K562 (cell line): Measurements from ENCODE around the gene RNASEH2A. TPM values are rescaled to one million over a fixed set of nuclear protein-coding genes. Genes with fewer than 3 reads are reported as not detected.

Source experiments
- BCL6 ChIP-seq: fragments of 250-450 bp; sonication (Bioruptor Pico); IDR thresholded peaks from 2 replicates; pipeline ENCODE4 v1.4.0; 2020
- C11orf30 ChIP-seq: fragments of 450-650 bp; IDR thresholded peaks from 2 replicates; pipeline ENCODE4 v1.6.1; 2016; ENCODE audit warnings: low read depth, mild to moderate bottlenecking
- CBFA2T3 ChIP-seq: fragments of 450-650 bp; IDR thresholded peaks from 2 replicates; pipeline ENCODE4 v1.6.1; 2017
- CHAMP1 ChIP-seq: fragments of 450-650 bp; IDR thresholded peaks from 2 replicates; pipeline ENCODE4 v1.6.1; 2016; ENCODE audit warnings: mild to moderate bottlenecking
- CTBP1 ChIP-seq: fragments of 450-650 bp; IDR thresholded peaks from 2 replicates; pipeline ENCODE4 v1.6.1; 2016; ENCODE audit warnings: borderline replicate concordance
- CTCF ChIP-seq, 3 experiments: IDR thresholded peaks in 2 of 3; conservative IDR thresholded peaks in 1 of 3; 2 replicates each; pipeline ENCODE4 v1.5.1; 2011 to 2012; ENCODE audit warnings: low read length in 3 of 3, mild to moderate bottlenecking in 3 of 3, control low read depth in 2 of 3, improper control_type of control experiment in 1 of 3, inconsistent platforms in 1 of 3, low read depth in 1 of 3, mixed read lengths in 1 of 3, moderate library complexity in 1 of 3; ENCODE audit not compliant: insufficient read depth in 2 of 3
- GTF2E2 ChIP-seq: fragments of 200-800 bp; sonication (Bioruptor generic); IDR thresholded peaks from 2 replicates; pipeline ENCODE4 v1.6.1; 2016; ENCODE audit warnings: missing genetic modification characterization, missing compliant biosample characterization
- HOMEZ ChIP-seq: fragments of 250-450 bp; sonication (Bioruptor Pico); IDR thresholded peaks from 2 replicates; pipeline ENCODE4 v1.4.0; 2020; ENCODE audit warnings: mild to moderate bottlenecking, moderate library complexity
- MEF2A ChIP-seq: IDR thresholded peaks from 2 replicates; pipeline ENCODE4 v1.6.1; 2011; ENCODE audit warnings: low read depth, mild to moderate bottlenecking, low read length, moderate library complexity; ENCODE audit not compliant: control insufficient read depth
- RBM17 ChIP-seq: fragments of 200-400 bp; formaldehyde crosslinking; IDR thresholded peaks from 2 replicates; pipeline ENCODE4 v1.6.1; 2017; ENCODE audit warnings: low read depth, mild to moderate bottlenecking, low read length, borderline replicate concordance
- SAP30 ChIP-seq: fragments of 200-600 bp; sonication (generic); IDR thresholded peaks from 2 replicates; pipeline ENCODE4 v1.6.1; 2012; ENCODE audit warnings: borderline replicate concordance, low read depth, mild to moderate bottlenecking, moderate library complexity, low read length, control low read depth, inconsistent platforms; ENCODE audit not compliant: insufficient read depth, poor library complexity, severe bottlenecking
- THRAP3 ChIP-seq: fragments of 450-650 bp; IDR thresholded peaks from 2 replicates; pipeline ENCODE4 v1.6.1; 2016; ENCODE audit warnings: mild to moderate bottlenecking, inconsistent platforms, borderline replicate concordance
- ZNF143 ChIP-seq: sonication (generic); formaldehyde crosslinking; IDR thresholded peaks from 2 replicates; pipeline ENCODE4 v1.9.0; 2022; ENCODE audit warnings: mild to moderate bottlenecking, missing genetic modification reagents
- ZNF766 ChIP-seq: fragments of 200-800 bp; sonication (Bioruptor generic); conservative IDR thresholded peaks from 2 replicates; pipeline ENCODE4 v1.6.1; 2016; ENCODE audit warnings: missing genetic modification characterization, missing compliant biosample characterization
- polyA plus RNA-seq, 8 experiments: library from polyadenylated mRNA; depleted of rRNA in 4 of 8; stranded (reverse) in 5 of 8; unstranded in 3 of 8; fragments of >200 nt; fragmentation: Nextera tagmentation in 2 of 8; fragmentation: Illumina TruSeq in 1 of 8; extraction: Ambion mirVana in 2 of 8; extraction: Trizol in 1 of 8; gene quantifications; 2 replicates each; pipeline versions ENCODE4 v1.2.1 to v1.2.3, GENCODE V29; 2011 to 2014; ENCODE audit warnings: inconsistent platforms in 1 of 8, missing spikeins in 1 of 8
- total RNA-seq, 7 experiments: library from RNA; depleted of rRNA in 6 of 7; stranded (reverse); fragments of >200 nt in 6 of 7; fragmentation: Illumina TruSeq in 2 of 7; extraction: Trizol in 2 of 7; gene quantifications; 2 replicates each; pipeline versions ENCODE4 v1.2.1 to v1.2.3, GENCODE V29; 2011 to 2021; ENCODE audit warnings: low replicate concordance in 1 of 7
- TF ChIP-seq, protein P1 (sequence below): IDR thresholded peaks from 3 replicates; pipeline ENCODE4 v1.6.1; 2011; ENCODE audit warnings: borderline replicate concordance, mild to moderate bottlenecking, moderate library complexity; ENCODE audit not compliant: insufficient read length; ENCODE audit errors: extremely low read depth
- TF ChIP-seq, protein P2 (sequence below): fragments of 250-450 bp; sonication (Bioruptor Pico); IDR thresholded peaks from 2 replicates; pipeline ENCODE4 v1.5.0; 2021

The RNASEH2A gene
- total and polyA plus RNA-seq, 9 of the 15 experiments (the other 6 are each of a cell fraction or from before 2014, with no cell fraction given), result 22.3 to 78.0 (median 61.7) TPM

- TF ChIP-seq, protein P1, sequence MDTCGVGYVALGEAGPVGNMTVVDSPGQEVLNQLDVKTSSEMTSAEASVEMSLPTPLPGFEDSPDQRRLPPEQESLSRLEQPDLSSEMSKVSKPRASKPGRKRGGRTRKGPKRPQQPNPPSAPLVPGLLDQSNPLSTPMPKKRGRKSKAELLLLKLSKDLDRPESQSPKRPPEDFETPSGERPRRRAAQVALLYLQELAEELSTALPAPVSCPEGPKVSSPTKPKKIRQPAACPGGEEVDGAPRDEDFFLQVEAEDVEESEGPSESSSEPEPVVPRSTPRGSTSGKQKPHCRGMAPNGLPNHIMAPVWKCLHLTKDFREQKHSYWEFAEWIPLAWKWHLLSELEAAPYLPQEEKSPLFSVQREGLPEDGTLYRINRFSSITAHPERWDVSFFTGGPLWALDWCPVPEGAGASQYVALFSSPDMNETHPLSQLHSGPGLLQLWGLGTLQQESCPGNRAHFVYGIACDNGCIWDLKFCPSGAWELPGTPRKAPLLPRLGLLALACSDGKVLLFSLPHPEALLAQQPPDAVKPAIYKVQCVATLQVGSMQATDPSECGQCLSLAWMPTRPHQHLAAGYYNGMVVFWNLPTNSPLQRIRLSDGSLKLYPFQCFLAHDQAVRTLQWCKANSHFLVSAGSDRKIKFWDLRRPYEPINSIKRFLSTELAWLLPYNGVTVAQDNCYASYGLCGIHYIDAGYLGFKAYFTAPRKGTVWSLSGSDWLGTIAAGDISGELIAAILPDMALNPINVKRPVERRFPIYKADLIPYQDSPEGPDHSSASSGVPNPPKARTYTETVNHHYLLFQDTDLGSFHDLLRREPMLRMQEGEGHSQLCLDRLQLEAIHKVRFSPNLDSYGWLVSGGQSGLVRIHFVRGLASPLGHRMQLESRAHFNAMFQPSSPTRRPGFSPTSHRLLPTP, result peak; percentile 26
- TF ChIP-seq MEF2A (no peak), CBFA2T3 (0 out of 2 replicates have a peak, but pooled peaks have one; percentile 20), CTBP1 (peak; percentile 88), GTF2E2 (tag) (no peak), THRAP3 (no peak), HOMEZ (CRISPR knock-in tag) (no peak), RBM17 (no peak), C11orf30 (no peak), CHAMP1 (no peak), CTCF (IDR thresholded peaks at IDR 0.05 in 2 of 3, conservative IDR thresholded peaks at IDR 0.05 in 1 of 3; ENCODE audit: insufficient read depth in 2 of 3, low read depth in 1 of 3, low read length in 3 of 3) (peak; percentile 94 to 97 (median 96)), SAP30 (no peak), BCL6 (CRISPR knock-in tag) (no peak), ZNF143 (CRISPR knock-in tag) (0 out of 2 replicates have a peak, but pooled peaks have one; percentile 29), ZNF766 (CRISPR knock-in tag) (no peak)
- TF ChIP-seq, protein P2, sequence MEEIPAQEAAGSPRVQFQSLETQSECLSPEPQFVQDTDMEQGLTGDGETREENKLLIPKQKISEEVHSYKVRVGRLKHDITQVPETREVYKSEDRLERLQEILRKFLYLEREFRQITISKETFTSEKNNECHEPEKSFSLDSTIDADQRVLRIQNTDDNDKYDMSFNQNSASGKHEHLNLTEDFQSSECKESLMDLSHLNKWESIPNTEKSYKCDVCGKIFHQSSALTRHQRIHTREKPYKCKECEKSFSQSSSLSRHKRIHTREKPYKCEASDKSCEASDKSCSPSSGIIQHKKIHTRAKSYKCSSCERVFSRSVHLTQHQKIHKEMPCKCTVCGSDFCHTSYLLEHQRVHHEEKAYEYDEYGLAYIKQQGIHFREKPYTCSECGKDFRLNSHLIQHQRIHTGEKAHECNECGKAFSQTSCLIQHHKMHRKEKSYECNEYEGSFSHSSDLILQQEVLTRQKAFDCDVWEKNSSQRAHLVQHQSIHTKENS, result no peak
Observed at GRCh38 chr19:12757544-12758274, 48.7 kb upstream of the RNASEH2A start (continued).
